ENCODE measurements around the gene MICAL3.

MICAL3 gene

GRCh38 chr22:17966403-17966717, 58.0 kb downstream of the MICAL3 start:
- no peak for DNase-seq

- DNase-seq: no peak
These were observed 58.6 kb downstream of the MICAL3 start for GRCh38 chr22:17965538-17966402.

DNA sequence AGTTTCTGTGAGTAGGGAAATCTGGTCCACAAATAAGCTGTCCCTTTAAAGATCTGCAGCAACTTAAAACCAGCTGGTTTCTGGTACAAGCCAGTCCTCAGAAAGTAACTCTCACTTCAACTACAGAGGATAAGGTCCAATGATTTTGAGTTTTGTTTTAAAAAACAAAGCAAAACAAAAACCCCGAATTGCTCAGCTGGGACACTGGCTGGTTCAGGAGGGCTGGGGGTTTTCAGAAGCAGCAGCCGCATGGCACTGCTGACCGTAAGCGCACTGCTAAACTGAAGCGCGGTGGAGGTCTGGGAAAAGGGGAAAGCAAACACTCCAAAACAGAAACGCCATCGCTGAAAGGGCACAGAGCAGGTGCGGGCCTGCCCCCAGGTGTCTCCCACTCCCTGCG, 59.7 kb downstream of the MICAL3 start:
- DNase-seq: no peak

DNA sequence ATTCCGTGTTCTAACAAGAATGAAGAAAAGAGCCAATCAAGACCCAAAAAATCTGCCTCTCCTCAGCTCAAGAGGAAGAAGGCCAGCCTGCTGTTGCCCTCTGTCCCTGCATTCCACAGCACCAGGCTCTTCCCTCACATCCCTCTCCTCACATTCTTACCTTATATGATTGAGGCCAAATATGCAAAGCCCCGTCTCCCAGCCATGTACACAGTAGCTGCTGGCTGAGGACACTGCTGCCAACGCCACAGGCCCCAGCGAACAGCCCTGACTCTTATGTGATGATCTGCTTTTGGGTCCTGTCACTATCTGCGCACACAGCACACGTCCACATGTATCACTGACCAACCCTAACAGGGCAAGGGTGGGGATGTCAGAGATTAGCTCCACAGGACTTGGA, 60.2 kb downstream of the MICAL3 start:
- no peak for DNase-seq

DNA sequence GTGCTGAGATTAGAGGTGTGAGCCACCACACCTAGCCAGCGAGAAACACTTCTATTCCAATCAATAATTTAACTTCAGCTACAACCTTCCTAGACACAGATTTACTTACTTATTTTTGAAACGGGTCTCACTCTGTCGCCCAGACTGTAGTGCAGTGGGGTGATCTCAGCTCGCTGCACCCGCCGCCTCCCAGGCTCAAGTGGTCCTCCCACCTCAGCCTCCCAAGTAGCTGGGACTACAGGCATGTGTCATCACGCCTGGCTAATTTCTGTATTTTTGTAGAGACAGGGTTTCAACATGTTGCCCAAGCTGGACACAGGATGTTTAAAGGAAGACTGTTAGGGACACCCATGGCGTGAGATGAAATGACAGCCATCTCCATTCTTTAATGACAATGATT, 61.3 kb downstream of the MICAL3 start:
- DNase-seq: no peak

- no peak for DNase-seq
These were observed 62.2 kb downstream of the MICAL3 start for GRCh38 chr22:17962168-17962567.

- DNase-seq: no peak
These were observed 63.0 kb downstream of the MICAL3 start for GRCh38 chr22:17961446-17961729.

DNA sequence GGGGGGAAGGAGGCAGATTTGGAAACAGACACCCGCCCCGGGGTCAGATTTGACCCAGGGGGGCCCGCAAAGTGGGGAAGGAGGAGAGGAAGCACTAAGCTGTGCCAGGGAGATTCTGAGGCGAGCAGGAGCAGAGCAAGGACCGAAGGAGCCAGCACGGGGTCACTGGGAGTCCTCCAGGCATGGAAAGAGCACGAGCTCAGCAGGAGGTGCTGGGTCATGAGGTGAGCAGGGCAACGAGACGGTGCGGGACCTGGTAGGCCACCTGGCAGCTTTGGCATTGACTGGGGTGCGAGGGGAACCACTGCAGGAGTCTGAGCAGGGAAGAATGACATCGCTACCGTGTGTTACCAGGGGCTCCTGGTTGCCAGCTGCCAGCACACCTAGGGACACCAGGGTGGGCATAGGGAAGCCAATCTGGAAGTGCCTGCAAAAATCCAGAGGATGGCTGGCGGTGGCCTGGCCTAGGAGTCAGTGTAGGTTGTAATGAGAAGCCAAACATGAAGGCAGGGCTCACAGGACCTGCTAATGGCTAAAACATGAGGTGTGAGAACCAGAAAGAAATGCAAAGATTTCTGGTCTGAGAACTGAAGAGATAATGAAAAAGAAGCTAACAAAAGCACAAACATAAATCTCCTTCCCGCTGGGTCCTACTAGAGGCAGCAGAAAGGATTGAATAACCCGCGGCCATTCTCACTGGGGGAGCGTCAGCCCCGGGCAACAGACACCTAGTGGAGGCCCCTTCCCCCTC, 63.5 kb downstream of the MICAL3 start:
- DNase-seq: no peak

GRCh38 chr22:17960011-17960410, 64.3 kb downstream of the MICAL3 start:
- no peak for DNase-seq

GRCh38 chr22:17958166-17958565, 66.2 kb downstream of the MICAL3 start:
- no peak for DNase-seq

- no peak for DNase-seq
These were observed 66.7 kb downstream of the MICAL3 start for GRCh38 chr22:17957693-17958092.

DNA sequence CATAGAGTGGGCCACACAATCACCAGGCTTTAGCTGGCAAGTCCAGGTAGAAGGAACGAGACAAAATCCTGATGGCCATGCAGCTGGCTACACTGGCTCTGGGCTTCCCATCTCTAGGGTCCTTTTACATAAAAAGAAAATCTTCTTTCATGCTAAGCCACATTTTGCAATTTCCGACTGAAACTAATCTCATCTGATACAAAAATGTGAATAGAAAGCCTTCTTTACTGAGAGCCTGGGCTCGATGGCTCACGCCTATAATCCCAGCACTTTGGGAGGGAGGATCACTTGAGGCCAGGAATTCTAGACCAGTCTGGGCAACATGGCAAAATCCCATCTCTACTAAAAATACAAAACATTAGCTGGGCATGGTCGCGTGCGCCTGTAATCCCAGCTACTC, 67.2 kb downstream of the MICAL3 start:
- no peak for DNase-seq

- DNase-seq: no peak
These were observed 67.7 kb downstream of the MICAL3 start for GRCh38 chr22:17956630-17957029.

GRCh38 chr22:17955590-17956379, 68.6 kb downstream of the MICAL3 start:
- DNase-seq: no peak

- DNase-seq: no peak
These were observed 69.3 kb downstream of the MICAL3 start for GRCh38 chr22:17954860-17955587.

DNA sequence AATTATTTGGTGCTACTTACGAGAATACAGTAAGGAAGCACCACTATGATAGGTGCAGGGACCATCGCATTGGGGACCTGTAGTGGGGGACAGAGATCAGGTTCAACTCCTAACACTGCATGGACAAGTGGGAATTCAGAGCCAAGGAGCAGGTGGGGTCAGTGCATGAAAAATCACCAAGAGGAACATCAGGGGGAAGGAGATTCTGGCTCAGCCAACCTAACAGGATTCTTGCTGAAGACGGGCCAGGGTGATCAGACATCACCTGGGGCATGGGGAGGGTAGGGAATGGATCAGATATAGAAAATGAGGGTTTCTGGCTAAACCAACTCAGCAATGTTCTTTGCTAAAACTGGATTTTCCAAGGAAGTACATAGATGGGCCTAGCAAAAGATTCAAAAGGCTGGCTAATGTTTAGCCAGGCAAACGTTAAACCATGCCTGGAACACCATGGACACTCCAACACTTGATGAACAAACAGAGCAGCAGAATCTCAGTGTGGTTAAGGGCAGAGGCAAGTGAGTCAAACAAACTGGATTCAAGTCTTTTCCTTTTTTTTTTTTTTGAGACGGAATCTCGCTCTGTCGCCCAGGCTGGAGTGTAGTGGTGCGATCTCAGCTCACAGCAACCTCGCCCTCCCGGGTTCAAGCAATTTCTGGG, 70.0 kb downstream of the MICAL3 start:
- no peak for DNase-seq

- no peak for DNase-seq
These were observed 71.2 kb downstream of the MICAL3 start for GRCh38 chr22:17953147-17953546.

GRCh38 chr22:17952273-17952801, 72.0 kb downstream of the MICAL3 start:
- no peak for DNase-seq

- DNase-seq: no peak
These were observed 73.0 kb downstream of the MICAL3 start for GRCh38 chr22:17951315-17951714.

DNA sequence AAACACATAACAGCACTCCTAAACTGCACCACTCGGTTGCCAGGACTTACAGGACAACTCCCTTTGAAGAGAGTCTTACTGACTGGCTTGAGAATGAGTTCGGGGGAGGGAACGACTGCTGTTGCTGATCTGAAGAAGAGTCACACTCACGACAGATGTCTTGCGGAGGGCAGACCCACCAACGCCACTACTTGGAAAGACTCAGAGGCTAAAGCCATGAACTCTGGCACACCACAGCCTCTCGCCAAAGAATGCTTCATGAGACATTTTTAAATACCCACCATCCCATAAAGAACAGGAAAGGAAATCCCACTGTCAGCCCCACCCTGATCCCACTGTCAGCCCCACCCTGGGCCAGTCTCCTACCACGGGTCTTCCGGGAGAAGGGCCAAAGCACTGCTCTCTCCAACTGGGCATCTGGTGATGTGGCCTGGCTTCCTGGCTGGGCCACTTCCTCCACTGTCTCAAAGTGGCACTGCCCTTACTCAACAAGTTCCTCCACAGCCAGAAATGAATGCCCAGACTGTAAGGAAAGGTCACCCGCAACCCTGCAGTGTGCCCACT, 73.6 kb downstream of the MICAL3 start:
- no peak for DNase-seq

DNA sequence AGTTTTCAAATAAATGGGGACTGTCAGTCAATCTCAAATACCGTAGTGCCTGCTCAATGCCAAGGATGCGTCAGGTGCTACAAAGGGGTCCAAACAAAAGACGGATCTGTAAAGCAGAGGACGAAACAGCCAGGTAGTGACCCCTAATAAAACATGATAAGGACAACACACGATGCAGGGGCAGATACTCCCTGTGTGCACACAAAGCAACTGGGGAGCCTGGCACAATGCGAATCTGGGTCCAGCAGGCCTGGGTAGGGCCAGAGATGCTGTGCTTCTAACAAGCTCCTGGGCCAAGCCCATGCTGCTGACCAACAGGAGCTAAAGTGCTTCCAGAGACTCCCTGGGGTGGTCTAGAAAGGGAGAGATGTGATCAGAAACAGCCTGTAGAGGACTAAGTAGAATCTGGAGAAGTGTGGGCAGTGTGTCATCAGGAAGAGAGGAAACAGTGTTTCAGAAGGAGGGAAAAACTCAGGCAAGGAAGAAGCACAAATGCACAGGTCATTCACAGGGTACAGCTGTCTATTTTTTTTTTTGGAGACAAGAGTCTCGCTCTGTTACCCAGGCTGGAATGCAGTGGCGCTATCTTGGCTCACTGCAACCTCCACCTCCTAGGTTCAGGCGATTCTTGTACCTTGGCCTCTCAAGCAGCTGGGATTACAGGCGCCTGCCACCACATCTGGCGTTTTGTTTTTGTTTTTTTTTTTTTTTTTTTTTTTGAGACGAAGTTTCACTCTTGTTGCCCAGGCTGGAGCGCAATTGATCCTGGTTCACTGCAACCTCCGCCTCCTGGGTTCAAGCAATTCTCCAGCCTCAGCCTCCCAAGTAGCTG, 74.5 kb downstream of the MICAL3 start:
- DNase-seq: no peak
